ENCODE results near the gene PRDM16.
A peak's percentile ranks its signal among the peaks of the same experiment; 100 is the strongest.

Gene PRDM16

DNA sequence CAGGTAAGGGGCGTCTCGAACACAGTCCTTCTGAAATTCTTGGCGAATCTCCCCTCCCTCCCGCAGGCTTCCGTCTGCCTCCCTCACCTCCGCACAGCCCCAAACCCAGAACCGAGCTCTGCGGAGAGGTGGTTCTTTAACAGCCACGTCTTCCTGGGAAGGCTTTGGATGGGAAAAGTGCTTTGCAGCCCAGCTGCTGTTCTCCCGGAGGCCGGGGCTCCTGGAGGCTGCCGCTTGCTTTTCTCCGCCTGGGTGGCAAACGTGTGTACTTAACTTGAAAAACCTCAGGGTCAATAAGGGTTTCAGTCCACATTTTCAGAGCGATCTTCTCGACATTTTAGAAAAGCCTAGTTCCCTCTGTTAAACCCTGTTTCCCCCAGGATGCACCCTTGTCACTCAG lies 109.3 kb downstream of the PRDM16 start:
- H3K4me3 ChIP-seq (ENCODE audit: insufficient read length, low read depth), result no peak overlapping the region
- TF ChIP-seq SUZ12 (IDR thresholded peaks at IDR 0.05; ENCODE audit: extremely low read depth, insufficient read depth, insufficient read length), result no peak
- TF ChIP-seq ZNF274 (IDR thresholded peaks at IDR 0.05; ENCODE audit: low read depth, low read length), result no peak
- TF ChIP-seq YY1 (IDR thresholded peaks at IDR 0.05; ENCODE audit: insufficient read depth, insufficient read length), result no peak
- no peaks in the 10 kb centered on the region for H3K36me3 ChIP-seq (ENCODE audit: insufficient read depth, insufficient read length, low read length)
- no peaks in the 10 kb centered on the region for H3K9me3 ChIP-seq (ENCODE audit: insufficient read depth, low read length)
- H3K27me3 ChIP-seq (ENCODE audit: insufficient read depth, insufficient read length), result no peaks in the 10 kb centered on the region
- H3K4me1 ChIP-seq (ENCODE audit: insufficient read depth, insufficient read length), result peaks cover 2% of the 10 kb centered on the region
- H3K9ac ChIP-seq (ENCODE audit: insufficient read length, low read depth), result no peak overlapping the region
- no peak for DNase-seq (ENCODE audit: low read depth, low spot score)

DNA sequence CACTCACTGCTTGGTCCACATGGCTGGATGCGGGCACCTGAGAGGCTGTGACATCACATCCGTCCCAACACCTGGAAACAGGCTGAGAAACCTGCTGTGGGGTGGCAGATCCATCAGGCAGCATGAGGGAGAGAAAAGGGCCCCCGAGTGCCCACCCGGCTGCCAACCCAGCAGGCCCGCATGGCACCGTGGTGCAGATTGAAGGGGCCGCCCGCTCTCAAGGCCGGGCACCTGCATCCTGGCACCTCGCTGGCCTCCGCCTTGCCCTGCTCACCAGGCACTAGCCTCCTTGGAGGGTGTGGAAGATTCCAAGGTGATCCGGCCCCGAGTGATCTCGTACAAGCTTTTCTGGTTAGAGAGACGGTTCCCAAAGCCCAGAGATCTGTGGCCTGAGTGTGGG lies 110.5 kb downstream of the PRDM16 start:
- H3K4me3 ChIP-seq (ENCODE audit: insufficient read length, low read depth), result no peak overlapping the region
- H3K27me3 ChIP-seq (ENCODE audit: insufficient read depth, insufficient read length), result no peaks in the 10 kb centered on the region
- TF ChIP-seq YY1 (IDR thresholded peaks at IDR 0.05; ENCODE audit: insufficient read depth, insufficient read length) (no peak), ZNF274 (IDR thresholded peaks at IDR 0.05; ENCODE audit: low read depth, low read length) (no peak), SUZ12 (IDR thresholded peaks at IDR 0.05; ENCODE audit: extremely low read depth, insufficient read depth, insufficient read length) (no peak)
- H3K36me3 ChIP-seq (ENCODE audit: insufficient read depth, insufficient read length, low read length), result no peaks in the 10 kb centered on the region
- no peaks in the 10 kb centered on the region for H3K9me3 ChIP-seq (ENCODE audit: insufficient read depth, low read length)
- H3K9ac ChIP-seq (ENCODE audit: insufficient read length, low read depth), result no peak overlapping the region
- peaks cover 2% of the 10 kb centered on the region for H3K4me1 ChIP-seq (ENCODE audit: insufficient read depth, insufficient read length)
- DNase-seq (ENCODE audit: low read depth, low spot score), result no peak

DNA sequence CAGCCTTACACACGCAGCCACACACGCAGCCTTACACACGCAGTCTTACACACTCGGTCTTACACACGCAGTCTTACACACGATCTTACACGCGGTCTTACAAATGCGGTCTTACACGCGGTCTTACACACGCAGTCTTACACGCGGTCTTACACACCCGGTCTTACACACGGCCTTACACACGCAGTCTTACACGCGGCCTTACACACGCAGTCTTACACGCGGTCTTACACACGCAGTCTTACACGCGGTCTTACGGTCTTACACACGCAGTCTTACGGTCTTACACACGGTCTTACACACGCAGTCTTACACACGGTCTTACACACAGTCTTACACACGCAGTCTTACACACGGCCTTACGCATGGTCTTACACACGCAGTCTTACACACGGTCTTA lies 111.9 kb downstream of the PRDM16 start:
- H3K27me3 ChIP-seq (ENCODE audit: insufficient read depth, insufficient read length), result no peaks in the 10 kb centered on the region
- no peak for DNase-seq (ENCODE audit: low read depth, low spot score)
- H3K9ac ChIP-seq (ENCODE audit: insufficient read length, low read depth), result no peak overlapping the region
- H3K4me1 ChIP-seq (ENCODE audit: insufficient read depth, insufficient read length), result peaks cover 2% of the 10 kb centered on the region
- no peaks in the 10 kb centered on the region for H3K9me3 ChIP-seq (ENCODE audit: insufficient read depth, low read length)
- no peak overlapping the region for H3K4me3 ChIP-seq (ENCODE audit: insufficient read length, low read depth)
- TF ChIP-seq SUZ12 (IDR thresholded peaks at IDR 0.05; ENCODE audit: extremely low read depth, insufficient read depth, insufficient read length) (no peak), YY1 (IDR thresholded peaks at IDR 0.05; ENCODE audit: insufficient read depth, insufficient read length) (no peak), ZNF274 (IDR thresholded peaks at IDR 0.05; ENCODE audit: low read depth, low read length) (no peak)
- no peaks in the 10 kb centered on the region for H3K36me3 ChIP-seq (ENCODE audit: insufficient read depth, insufficient read length, low read length)

- Histone ChIP-seq H3K4me3 (ENCODE audit: insufficient read length, low read depth) (no peak overlapping the region), H3K36me3 (ENCODE audit: insufficient read depth, insufficient read length, low read length) (no peaks in the 10 kb centered on the region), H3K9ac (ENCODE audit: insufficient read length, low read depth) (no peak overlapping the region), H3K4me1 (ENCODE audit: insufficient read depth, insufficient read length) (peaks cover 5% of the 10 kb centered on the region), H3K27me3 (ENCODE audit: insufficient read depth, insufficient read length) (no peaks in the 10 kb centered on the region), H3K9me3 (ENCODE audit: insufficient read depth, low read length) (no peaks in the 10 kb centered on the region)
- DNase-seq (ENCODE audit: low read depth, low spot score), result no peak
- no peak for TF ChIP-seq YY1 (IDR thresholded peaks at IDR 0.05; ENCODE audit: insufficient read depth, insufficient read length)
- TF ChIP-seq SUZ12 (IDR thresholded peaks at IDR 0.05; ENCODE audit: extremely low read depth, insufficient read depth, insufficient read length), result no peak
- no peak for TF ChIP-seq ZNF274 (IDR thresholded peaks at IDR 0.05; ENCODE audit: low read depth, low read length)
Observed at GRCh38 chr1:3181956-3182355, 113.0 kb downstream of the PRDM16 start.

DNA sequence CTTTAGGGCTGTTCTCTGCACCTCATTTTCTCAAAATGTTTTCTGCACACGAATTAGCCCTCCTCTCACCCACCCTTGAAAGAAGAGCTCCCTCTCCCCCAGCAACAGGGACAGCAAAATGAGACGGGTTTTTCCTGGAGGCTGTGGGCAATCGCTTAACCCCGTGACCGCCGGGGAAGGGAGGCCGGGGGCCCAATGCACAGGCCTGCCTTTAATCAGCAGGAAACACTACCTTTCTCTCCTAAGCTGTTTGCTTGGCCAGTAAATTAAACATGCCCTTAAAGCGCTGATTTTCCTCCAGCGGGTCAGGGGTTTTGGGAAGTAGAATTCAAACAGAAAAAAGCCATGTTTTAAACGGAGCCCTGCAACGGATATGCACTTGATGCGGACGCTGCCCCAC lies 114.4 kb downstream of the PRDM16 start:
- no peak for DNase-seq (ENCODE audit: low read depth, low spot score)
- Histone ChIP-seq H3K36me3 (ENCODE audit: insufficient read depth, insufficient read length, low read length) (no peaks in the 10 kb centered on the region), H3K4me3 (ENCODE audit: insufficient read length, low read depth) (no peak overlapping the region), H3K4me1 (ENCODE audit: insufficient read depth, insufficient read length) (peaks cover 5% of the 10 kb centered on the region), H3K9me3 (ENCODE audit: insufficient read depth, low read length) (no peaks in the 10 kb centered on the region), H3K9ac (ENCODE audit: insufficient read length, low read depth) (peak overlapping the region; percentile 10), H3K27me3 (ENCODE audit: insufficient read depth, insufficient read length) (no peaks in the 10 kb centered on the region)
- TF ChIP-seq YY1 (IDR thresholded peaks at IDR 0.05; ENCODE audit: insufficient read depth, insufficient read length), result no peak
- TF ChIP-seq ZNF274 (IDR thresholded peaks at IDR 0.05; ENCODE audit: low read depth, low read length), result no peak
- TF ChIP-seq SUZ12 (IDR thresholded peaks at IDR 0.05; ENCODE audit: extremely low read depth, insufficient read depth, insufficient read length), result no peak

- Histone ChIP-seq H3K36me3 (ENCODE audit: insufficient read depth, insufficient read length, low read length) (no peaks in the 10 kb centered on the region), H3K4me3 (ENCODE audit: insufficient read length, low read depth) (no peak overlapping the region), H3K9ac (ENCODE audit: insufficient read length, low read depth) (no peak overlapping the region), H3K9me3 (ENCODE audit: insufficient read depth, low read length) (no peaks in the 10 kb centered on the region), H3K27me3 (ENCODE audit: insufficient read depth, insufficient read length) (no peaks in the 10 kb centered on the region), H3K4me1 (ENCODE audit: insufficient read depth, insufficient read length) (peaks cover 5% of the 10 kb centered on the region)
- DNase-seq (ENCODE audit: low read depth, low spot score), result no peak
- no peak for TF ChIP-seq ZNF274 (IDR thresholded peaks at IDR 0.05; ENCODE audit: low read depth, low read length)
Observed at GRCh38 chr1:3183813-3184212, 114.8 kb downstream of the PRDM16 start.

GRCh38 chr1:3184666-3185065 lies 115.7 kb downstream of the PRDM16 start:
- H3K27me3 ChIP-seq (ENCODE audit: insufficient read depth, insufficient read length), result no peaks in the 10 kb centered on the region
- H3K4me1 ChIP-seq (ENCODE audit: insufficient read depth, insufficient read length), result peaks cover 3% of the 10 kb centered on the region
- H3K9ac ChIP-seq (ENCODE audit: insufficient read length, low read depth), result no peak overlapping the region
- DNase-seq (ENCODE audit: low read depth, low spot score), result no peak
- H3K4me3 ChIP-seq (ENCODE audit: insufficient read length, low read depth), result no peak overlapping the region
- no peak for TF ChIP-seq ZNF274 (IDR thresholded peaks at IDR 0.05; ENCODE audit: low read depth, low read length)
- TF ChIP-seq YY1 (IDR thresholded peaks at IDR 0.05; ENCODE audit: insufficient read depth, insufficient read length), result no peak
- no peak for TF ChIP-seq SUZ12 (IDR thresholded peaks at IDR 0.05; ENCODE audit: extremely low read depth, insufficient read depth, insufficient read length)
- H3K9me3 ChIP-seq (ENCODE audit: insufficient read depth, low read length), result no peaks in the 10 kb centered on the region
- H3K36me3 ChIP-seq (ENCODE audit: insufficient read depth, insufficient read length, low read length), result no peaks in the 10 kb centered on the region
